Body of pancreas (tissue), 4 donors: ENCODE measurements around the gene HEATR3.
A peak's percentile ranks its signal among the peaks of the same experiment; 100 is the strongest.

Experiments used
- POLR2A ChIP-seq, 3 donors: fragments of 450-650 bp; IDR thresholded peaks; one replicate each; pipeline ENCODE4 v1.6.1; 2016; ENCODE audit warnings: antibody characterized with exemption in 3 of 3, mild to moderate bottlenecking in 2 of 3
- TF ChIP-seq, protein P1 (sequence below), 7 experiments: fragments of 450-650 bp in 4 of 7; fragments of 200-600 bp in 3 of 7; sonication (generic) in 3 of 7; IDR thresholded peaks; one replicate each; pipeline ENCODE4 v1.5.1; 2016 to 2019; ENCODE audit warnings: antibody characterized with exemption in 7 of 7

DNA sequence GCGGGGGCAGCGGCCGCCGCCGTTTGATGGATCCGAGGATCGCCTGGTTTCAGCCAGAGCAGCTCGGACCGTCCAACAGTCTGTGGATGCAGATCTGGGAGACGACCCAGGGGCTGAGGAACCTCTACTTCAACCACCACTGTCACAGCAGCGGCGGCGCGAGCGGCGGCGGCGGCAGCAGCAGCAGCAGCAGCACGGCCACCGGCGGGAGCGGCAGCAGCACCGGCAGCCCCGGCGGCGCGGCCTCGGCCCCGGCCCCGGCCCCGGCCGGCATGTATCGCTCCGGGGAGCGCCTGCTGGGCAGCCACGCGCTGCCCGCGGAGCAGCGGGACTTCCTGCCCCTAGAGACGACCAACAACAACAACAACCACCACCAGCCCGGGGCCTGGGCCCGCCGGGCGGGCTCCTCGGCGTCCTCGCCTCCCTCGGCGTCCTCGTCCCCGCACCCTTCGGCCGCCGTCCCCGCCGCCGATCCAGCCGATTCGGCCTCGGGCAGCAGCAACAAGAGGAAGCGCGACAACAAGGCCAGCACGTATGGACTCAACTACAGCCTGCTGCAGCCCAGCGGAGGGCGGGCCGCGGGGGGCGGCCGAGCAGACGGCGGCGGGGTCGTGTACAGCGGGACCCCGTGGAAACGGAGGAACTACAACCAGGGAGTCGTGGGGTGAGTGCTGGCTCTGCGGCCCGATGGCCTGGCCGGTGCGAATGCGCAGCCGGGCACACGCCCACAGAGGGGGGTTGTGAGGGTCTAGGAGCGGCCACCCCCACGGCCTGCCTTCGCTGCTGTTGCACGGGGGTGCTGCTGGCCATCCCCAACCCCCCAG, 88.0 kb downstream of the HEATR3 start:
- no peak for TF ChIP-seq POLR2A (IDR thresholded peaks at IDR 0.05)
- TF ChIP-seq, protein P1, sequence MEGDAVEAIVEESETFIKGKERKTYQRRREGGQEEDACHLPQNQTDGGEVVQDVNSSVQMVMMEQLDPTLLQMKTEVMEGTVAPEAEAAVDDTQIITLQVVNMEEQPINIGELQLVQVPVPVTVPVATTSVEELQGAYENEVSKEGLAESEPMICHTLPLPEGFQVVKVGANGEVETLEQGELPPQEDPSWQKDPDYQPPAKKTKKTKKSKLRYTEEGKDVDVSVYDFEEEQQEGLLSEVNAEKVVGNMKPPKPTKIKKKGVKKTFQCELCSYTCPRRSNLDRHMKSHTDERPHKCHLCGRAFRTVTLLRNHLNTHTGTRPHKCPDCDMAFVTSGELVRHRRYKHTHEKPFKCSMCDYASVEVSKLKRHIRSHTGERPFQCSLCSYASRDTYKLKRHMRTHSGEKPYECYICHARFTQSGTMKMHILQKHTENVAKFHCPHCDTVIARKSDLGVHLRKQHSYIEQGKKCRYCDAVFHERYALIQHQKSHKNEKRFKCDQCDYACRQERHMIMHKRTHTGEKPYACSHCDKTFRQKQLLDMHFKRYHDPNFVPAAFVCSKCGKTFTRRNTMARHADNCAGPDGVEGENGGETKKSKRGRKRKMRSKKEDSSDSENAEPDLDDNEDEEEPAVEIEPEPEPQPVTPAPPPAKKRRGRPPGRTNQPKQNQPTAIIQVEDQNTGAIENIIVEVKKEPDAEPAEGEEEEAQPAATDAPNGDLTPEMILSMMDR (IDR thresholded peaks at IDR 0.05): peak in 1 of 7 experiments; percentile 4
